Left renal cortex interstitium (tissue), 4 donors: ENCODE data around the gene FKBP1A. TPM values are rescaled to one million over a fixed set of nuclear protein-coding genes. Genes with fewer than 3 reads are reported as not detected.
"Not testable (repeated sequence)": the region's sequence is repeated elsewhere in the genome, so short reads cannot be mapped to it uniquely, and the experiment has no call there.

Experiments used
- DNase-seq, 4 donors: peaks; one replicate each; pipeline ENCODE4 v3.0.0-alpha.2; 2013; ENCODE audit warnings: low read depth in 4 of 4, low spot score in 2 of 4, missing footprints in 1 of 4
- polyA plus RNA-seq, 4 donors: library from polyadenylated mRNA; unstranded; fragments of 120-200 nt; gene quantifications; one replicate each; pipeline ENCODE4 v1.2.1, GENCODE V29; 2013; ENCODE audit not compliant: insufficient read length in 4 of 4

Gene FKBP1A
- polyA plus RNA-seq, 4 donors: 329 to 396 (median 350) TPM

- DNase-seq: no peak
Observed at GRCh38 chr20:1369970-1370369, 22.9 kb downstream of the FKBP1A start.

DNA sequence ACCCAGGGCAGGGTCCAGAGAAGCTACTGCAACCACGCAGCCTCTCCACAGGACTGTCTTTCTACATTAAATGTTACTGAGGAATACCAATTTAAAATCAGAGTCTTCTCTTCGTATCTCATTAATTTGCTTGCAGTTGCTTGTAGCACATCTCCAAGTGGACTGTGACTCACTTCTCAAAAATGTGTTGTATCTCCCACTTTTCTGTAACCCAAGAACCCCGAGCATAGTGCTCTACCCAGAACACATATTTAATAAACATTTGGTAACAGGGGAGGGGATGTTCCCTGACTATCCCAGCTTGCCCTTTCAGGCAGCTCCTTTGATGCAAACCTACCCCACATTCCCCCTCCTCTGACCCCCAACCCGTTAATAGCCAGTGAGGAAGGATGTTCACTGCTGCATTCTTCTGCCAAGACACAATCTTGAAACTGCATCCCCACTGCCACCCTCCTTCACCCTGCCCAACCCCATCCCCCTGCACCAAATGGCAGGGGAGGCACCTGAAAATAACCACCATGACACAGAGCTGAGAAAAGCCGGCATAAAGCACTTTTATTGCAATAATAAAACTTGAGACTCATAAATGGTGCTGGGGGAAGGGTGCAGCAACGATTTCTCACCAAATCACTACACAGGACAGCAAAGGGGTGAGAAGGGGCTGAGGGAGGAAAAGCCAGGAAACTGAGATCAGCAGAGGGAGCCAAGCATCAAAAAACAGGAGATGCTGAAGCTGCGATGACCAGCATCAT, 24.2 kb downstream of the FKBP1A start:
- DNase-seq: no peak

- DNase-seq: no peak
Observed at GRCh38 chr20:1367479-1367878, 25.4 kb downstream of the FKBP1A start.

DNA sequence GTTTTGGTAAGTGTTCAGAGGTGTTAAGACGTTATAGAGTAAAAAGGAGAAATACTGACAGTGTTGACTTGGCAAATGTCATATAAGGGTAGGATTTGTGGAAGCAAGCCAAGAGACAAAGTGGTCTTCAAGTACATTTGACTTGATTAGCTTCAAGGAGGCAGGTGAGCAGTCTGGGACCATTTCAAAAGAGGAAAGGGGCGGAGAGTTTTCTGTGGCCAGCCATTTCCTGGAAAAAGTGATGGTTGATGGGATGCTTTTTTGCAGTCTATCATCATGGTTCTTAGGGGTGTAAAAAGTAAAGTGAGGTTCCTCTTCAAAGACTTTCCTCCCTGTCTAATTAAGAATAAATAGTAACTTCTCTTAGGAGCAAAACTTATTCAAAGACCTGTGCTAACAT, 28.7 kb downstream of the FKBP1A start:
- DNase-seq: no peak

DNA sequence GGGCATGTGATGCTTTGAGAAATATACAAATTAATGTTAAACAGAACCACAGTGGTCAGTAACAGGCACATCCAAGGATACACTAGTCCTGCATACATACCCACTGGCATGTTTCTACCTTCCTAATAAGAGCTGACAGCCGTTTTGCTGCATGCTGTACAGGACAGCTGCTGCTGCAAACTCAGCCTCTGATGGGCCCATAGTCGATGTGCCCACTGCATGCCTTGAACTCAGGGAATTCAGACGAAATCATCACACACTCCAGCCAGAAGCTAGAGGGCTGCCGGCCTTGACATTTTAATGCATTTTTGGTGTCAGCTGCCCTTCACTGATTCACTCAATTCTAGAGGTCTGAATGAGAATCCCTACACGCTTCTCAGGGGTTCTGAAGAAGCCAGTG, 29.3 kb downstream of the FKBP1A start:
- no peak for DNase-seq

DNA sequence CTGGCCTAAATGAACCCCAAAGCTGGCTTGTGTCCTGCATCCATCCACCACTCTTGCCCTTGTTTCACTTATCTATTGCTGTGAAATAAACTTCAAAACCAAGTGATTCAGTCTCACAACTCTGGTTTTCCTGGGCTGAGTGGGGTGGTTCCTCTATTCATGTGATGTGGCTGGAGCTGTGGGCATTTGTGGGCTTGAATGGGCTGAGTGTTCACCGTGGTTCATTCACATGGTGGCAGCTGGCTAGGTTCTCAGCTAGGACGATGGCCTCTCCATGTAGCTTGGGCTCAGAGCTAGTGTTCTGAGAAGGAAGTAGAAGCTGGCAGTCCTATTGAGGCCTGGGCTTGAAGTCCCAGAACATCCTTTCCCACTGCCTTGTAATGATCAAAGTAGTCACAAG, 30.4 kb downstream of the FKBP1A start:
- DNase-seq: no peak

DNA sequence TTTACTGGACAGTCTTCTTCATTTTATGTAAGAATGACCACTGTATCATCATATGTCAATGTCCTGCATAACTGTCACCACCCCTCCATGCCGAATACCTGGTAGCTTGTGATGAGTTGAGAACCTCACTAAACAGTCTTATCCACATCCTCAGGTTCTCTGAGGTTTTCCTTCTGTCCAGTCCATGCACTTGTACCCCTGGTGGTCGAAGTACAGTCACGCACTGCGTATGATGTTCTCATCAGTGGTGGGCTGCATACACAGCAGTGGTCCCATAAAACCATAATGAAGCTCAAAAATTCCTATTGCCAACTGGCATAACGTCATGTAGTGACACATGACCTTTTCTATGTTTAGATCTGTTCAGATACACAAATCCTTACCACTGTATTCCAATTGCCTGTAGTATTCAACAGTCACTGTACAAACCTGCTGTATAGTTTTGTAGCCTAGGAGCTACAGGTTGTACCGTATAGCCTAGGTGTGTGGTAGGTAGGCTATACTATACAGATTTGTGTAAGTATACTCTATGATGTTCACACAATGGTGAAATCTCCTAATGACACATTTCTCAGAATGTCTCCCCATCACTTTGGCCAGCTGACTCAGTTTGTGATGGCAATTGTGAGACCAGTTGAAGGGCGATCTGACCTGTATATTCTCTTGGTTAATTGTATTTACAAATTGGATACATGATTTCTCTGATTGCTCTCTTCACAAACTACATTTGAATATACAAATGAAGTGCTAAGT, 32.6 kb downstream of the FKBP1A start:
- no peak for DNase-seq

- DNase-seq: no peak
Observed at GRCh38 chr20:1357921-1358671, 34.8 kb downstream of the FKBP1A start.

DNA sequence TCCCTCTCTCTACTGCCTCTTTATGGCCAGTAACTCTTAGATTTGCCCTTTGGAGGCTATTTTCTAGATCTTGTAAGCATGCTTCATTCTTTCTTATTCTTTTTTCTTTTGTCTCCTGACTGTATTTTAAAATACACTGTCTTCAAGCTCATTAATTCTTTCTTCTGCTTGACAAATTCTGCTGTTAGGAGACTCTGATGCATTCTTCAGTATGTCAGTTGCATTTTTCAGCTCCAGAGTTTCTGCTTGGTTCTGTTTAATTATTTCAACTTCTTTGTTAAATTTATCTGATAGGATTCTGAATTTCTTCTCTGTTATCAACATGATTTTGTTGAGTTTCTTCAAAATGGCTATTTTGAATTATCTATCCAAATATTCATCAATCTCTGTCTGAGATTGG, 38.9 kb downstream of the FKBP1A start:
- DNase-seq: no peak

GRCh38 chr20:1346315-1346969, 46.4 kb downstream of the FKBP1A start:
- DNase-seq: no peak

- DNase-seq: no peak
Observed at GRCh38 chr20:1345756-1346093, 47.1 kb downstream of the FKBP1A start.

DNA sequence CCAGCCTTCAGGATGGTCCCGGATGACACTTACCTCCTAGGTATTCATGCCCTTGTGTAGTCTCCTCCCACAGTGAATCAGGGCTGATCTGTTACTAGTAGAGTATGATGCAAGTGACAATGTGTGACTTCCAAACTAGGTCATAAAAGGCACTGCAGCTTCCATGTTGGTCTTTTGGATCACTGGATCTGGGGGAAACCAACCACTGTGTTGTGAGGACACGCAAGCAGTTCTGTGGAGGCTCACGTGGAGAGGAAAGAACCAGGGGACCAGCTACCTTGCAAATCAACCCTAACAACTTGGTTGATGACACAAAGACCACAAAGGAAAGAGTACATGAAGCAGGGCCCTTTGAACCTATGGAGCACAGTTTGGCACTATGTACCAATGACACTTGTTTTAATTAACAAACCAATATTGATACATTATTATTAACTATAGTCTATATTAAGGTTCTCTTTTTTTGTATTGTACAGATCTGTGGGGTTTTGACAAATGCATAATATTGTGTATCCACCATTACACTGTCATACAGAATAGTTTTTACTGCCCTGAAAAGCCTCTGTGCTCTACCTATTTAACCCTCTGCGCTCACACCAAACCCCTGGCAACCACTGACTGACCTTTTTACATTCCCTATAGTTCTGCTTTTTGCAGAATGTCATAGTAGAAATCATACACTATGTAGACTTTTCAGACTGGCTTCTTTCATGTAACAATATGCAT, 47.7 kb downstream of the FKBP1A start:
- DNase-seq: no peak

DNA sequence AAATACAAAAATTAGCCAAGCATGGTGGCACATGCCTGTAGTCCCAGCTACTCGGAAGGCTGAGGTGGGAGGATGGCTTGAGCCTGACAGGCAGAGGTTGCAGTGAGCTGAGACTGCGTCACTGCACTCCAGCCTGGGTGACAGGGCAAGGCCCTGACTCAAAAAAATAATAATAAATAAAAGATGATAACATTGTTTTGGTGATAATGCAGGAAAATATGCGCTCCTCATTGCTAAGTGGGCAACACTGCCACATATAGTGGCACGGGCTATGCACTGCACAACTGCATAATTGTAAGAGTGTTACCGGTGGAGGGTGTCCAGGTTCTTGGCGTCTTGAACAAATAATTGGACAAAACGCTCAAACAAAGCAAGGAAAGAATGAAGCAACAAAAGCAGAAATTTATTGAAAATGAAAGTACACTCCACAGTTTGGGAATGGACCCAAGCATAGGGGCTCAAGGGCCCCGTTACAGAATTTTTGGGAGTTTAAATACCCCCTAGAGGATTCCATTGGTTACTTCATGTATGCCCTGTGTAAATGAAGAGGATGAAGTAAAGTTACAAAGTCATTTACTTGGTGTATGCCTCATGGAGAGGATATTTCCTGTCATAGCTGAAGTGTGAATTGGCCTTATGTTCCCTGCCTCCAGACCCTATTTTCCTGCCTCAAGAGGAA, 49.3 kb downstream of the FKBP1A start:
- DNase-seq: not testable (repeated sequence)

DNA sequence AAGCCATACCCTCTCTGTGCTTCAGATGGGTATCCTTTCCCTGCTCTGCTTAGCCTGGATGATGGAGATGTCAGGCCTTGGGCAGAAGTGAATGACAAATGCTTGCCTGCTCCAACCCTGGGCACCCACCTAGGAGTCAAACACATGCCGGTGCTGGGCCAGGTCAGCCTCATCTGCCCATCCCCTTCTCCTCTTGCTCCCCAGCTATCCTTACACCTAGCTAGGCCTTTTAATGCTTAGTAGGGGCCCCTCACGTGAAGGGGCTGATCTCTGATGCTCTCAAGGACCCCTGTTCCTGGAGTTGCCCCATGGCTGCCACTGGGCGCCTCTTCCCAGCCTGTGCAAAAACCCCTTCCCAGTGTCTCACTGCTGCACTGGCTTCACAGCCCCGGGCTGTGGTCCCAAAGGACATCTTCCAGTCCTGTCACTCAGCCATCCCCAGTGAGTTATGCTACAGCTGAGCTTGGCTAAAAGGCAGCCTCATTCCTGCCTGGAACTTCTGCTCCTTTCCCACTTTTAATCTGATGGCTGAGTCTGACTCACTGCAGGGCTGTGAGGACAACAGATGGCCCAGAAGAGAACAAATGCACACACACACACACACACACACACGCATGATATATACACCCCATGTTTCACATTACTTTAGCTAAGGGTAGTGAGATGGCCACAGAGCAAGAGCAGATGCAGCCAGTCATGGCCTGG, 51.1 kb downstream of the FKBP1A start:
- DNase-seq: no peak

- no peak for DNase-seq
Observed at GRCh38 chr20:1338801-1339200, 54.1 kb downstream of the FKBP1A start.

DNA sequence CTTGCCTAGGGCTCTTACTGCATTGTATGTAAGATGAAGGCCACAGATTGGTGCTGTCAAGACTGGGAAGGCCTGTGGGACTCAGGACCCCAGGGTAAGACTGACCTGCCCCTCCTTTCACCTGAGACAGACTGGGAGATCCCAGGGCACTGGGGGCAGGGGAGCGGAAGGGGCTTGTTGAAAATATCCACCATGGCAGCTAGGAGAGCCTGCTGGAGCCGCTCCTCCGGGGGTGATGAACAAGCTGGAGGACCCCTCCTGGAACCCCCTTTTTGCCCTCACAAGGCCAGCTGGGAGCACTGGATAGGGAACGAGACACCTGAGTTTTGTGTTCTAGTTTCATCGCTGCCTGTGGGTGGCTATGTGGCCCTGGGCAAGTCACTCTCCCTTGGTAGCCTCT, 54.8 kb downstream of the FKBP1A start:
- no peak for DNase-seq

- DNase-seq: no peak
Observed at GRCh38 chr20:1337441-1337840, 55.4 kb downstream of the FKBP1A start.

DNA sequence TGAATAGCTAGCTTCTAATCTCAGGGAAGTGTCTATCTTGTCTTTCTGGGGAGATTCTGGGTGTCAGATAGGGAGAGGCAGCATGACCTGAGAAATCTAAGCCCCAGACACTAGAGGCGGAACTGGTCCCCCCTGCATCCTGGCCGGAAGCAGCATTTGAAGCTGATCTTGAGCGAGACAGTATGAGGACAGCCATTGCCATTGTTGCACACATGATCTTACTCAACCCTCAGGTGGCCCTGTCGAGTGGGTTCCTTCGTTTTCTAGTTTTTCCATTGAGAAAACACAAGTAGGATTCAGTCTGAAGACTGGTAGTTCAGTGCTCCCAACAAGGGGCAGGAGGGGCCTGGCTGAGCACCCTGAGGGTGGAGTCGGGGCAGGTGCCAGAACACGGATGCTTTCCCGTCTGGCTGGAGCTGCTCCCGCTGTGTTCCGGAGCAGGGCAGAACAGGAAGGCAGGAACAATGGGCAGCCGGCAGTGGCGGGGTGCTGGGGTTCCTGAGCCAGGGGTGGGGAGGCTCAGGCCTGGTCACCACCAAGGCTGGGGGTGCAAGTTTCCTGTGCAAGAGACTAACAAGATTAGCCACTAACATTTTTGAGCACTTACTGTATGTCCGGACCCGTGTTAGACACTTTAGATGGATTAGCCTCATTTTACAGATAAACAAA, 56.0 kb downstream of the FKBP1A start:
- no peak for DNase-seq
